MG63 (cell line): ENCODE results near the gene MIDN. TPM values are rescaled to one million over a fixed set of nuclear protein-coding genes. Genes with fewer than 3 reads are reported as not detected.

Source experiments
- DNase-seq: peaks from one replicate; pipeline ENCODE4 v3.0.0-alpha.2; 2020
- H3K27me3 ChIP-seq: fragments of 250-450 bp; sonication (Bioruptor Pico); 2 replicates; pipeline ENCODE4 v1.5.1; 2020; ENCODE audit warnings: mild to moderate bottlenecking, moderate library complexity
- H3K36me3 ChIP-seq: fragments of 250-450 bp; sonication (Bioruptor Pico); 2 replicates; pipeline ENCODE4 v1.5.1; 2020; ENCODE audit warnings: mild to moderate bottlenecking, moderate library complexity
- H3K4me3 ChIP-seq: fragments of 250-450 bp; sonication (Bioruptor Pico); 2 replicates; pipeline ENCODE4 v1.5.1; 2020; ENCODE audit warnings: mild to moderate bottlenecking, moderate library complexity
- H3K9me3 ChIP-seq: fragments of 250-450 bp; sonication (Bioruptor Pico); 2 replicates; pipeline ENCODE4 v1.5.1; 2020; ENCODE audit warnings: mild to moderate bottlenecking, moderate library complexity
- total RNA-seq: library from RNA; depleted of rRNA; stranded (reverse); fragments of >200 nt; shearing (Covaris generic); gene quantifications from 2 replicates; pipeline ENCODE4 v1.2.3, GENCODE V29; 2014; ENCODE audit warnings: low replicate concordance

MIDN gene
- total RNA-seq, 1 experiment from 2014 or later, result 5.7 TPM

- no peak for DNase-seq
- no peak overlapping the region for H3K4me3 ChIP-seq
- peaks cover 7% of the 10 kb centered on the region for H3K36me3 ChIP-seq
- no peaks in the 10 kb centered on the region for H3K27me3 ChIP-seq
- H3K9me3 ChIP-seq, result no peaks in the 10 kb centered on the region
These were observed 29.4 kb upstream of the MIDN start for GRCh38 chr19:1218751-1219567.

GRCh38 chr19:1219786-1220476 is 28.5 kb upstream of the MIDN start:
- Histone ChIP-seq H3K4me3 (no peak overlapping the region), H3K9me3 (no peaks in the 10 kb centered on the region), H3K36me3 (peaks cover 5% of the 10 kb centered on the region), H3K27me3 (no peaks in the 10 kb centered on the region)
- no peak for DNase-seq

GRCh38 chr19:1220477-1220930 is 27.9 kb upstream of the MIDN start:
- DNase-seq, result no peak
- no peaks in the 10 kb centered on the region for H3K9me3 ChIP-seq
- no peak overlapping the region for H3K4me3 ChIP-seq
- peaks cover 5% of the 10 kb centered on the region for H3K36me3 ChIP-seq
- H3K27me3 ChIP-seq, result no peaks in the 10 kb centered on the region

- H3K4me3 ChIP-seq, result no peak overlapping the region
- H3K36me3 ChIP-seq, result peaks cover 5% of the 10 kb centered on the region
- H3K27me3 ChIP-seq, result no peaks in the 10 kb centered on the region
- no peaks in the 10 kb centered on the region for H3K9me3 ChIP-seq
- no peak for DNase-seq
These were observed 27.1 kb upstream of the MIDN start for GRCh38 chr19:1220976-1221903.

- DNase-seq, result no peak
- Histone ChIP-seq H3K36me3 (peaks cover 5% of the 10 kb centered on the region), H3K27me3 (no peaks in the 10 kb centered on the region), H3K4me3 (no peak overlapping the region), H3K9me3 (no peaks in the 10 kb centered on the region)
These were observed 26.5 kb upstream of the MIDN start for GRCh38 chr19:1221904-1222255.

GRCh38 chr19:1222394-1222793 is 26.0 kb upstream of the MIDN start:
- H3K27me3 ChIP-seq, result no peaks in the 10 kb centered on the region
- no peak for DNase-seq
- peaks cover 5% of the 10 kb centered on the region for H3K36me3 ChIP-seq
- no peak overlapping the region for H3K4me3 ChIP-seq
- no peaks in the 10 kb centered on the region for H3K9me3 ChIP-seq

- Histone ChIP-seq H3K4me3 (no peak overlapping the region), H3K9me3 (no peaks in the 10 kb centered on the region), H3K36me3 (peaks cover 5% of the 10 kb centered on the region), H3K27me3 (no peaks in the 10 kb centered on the region)
- no peak for DNase-seq
These were observed 25.1 kb upstream of the MIDN start for GRCh38 chr19:1223018-1223855.

GRCh38 chr19:1224047-1224825 is 24.1 kb upstream of the MIDN start:
- DNase-seq, result no peak
- peaks cover 5% of the 10 kb centered on the region for H3K36me3 ChIP-seq
- H3K27me3 ChIP-seq, result no peaks in the 10 kb centered on the region
- no peak overlapping the region for H3K4me3 ChIP-seq
- no peaks in the 10 kb centered on the region for H3K9me3 ChIP-seq

- Histone ChIP-seq H3K27me3 (no peaks in the 10 kb centered on the region), H3K36me3 (peaks cover 5% of the 10 kb centered on the region), H3K4me3 (no peak overlapping the region), H3K9me3 (no peaks in the 10 kb centered on the region)
- DNase-seq, result no peak
These were observed 23.5 kb upstream of the MIDN start for GRCh38 chr19:1224847-1225246.

GRCh38 chr19:1225440-1226226 is 22.8 kb upstream of the MIDN start:
- Histone ChIP-seq H3K36me3 (peaks cover 5% of the 10 kb centered on the region), H3K4me3 (no peak overlapping the region)

GRCh38 chr19:1226227-1226518 is 22.2 kb upstream of the MIDN start:
- H3K27me3 ChIP-seq, result no peaks in the 10 kb centered on the region
- H3K4me3 ChIP-seq, result no peak overlapping the region
- no peaks in the 10 kb centered on the region for H3K9me3 ChIP-seq
- no peak for DNase-seq
- peaks cover 1% of the 10 kb centered on the region for H3K36me3 ChIP-seq

More at GRCh38 chr19:1225440-1226226, 22.8 kb upstream of the MIDN start:
- no peak for DNase-seq
- H3K27me3 ChIP-seq, result no peaks in the 10 kb centered on the region
- H3K9me3 ChIP-seq, result no peaks in the 10 kb centered on the region

GRCh38 chr19:1226522-1227303 is 21.7 kb upstream of the MIDN start:
- DNase-seq, result no peak
- Histone ChIP-seq H3K36me3 (no peaks in the 10 kb centered on the region; the same call in 1 of the 2 replicates), H3K27me3 (no peaks in the 10 kb centered on the region)

GRCh38 chr19:1227304-1228054 is 20.9 kb upstream of the MIDN start:
- no peak for DNase-seq
- H3K9me3 ChIP-seq, result no peaks in the 10 kb centered on the region
- H3K4me3 ChIP-seq, result no peak overlapping the region
- H3K36me3 ChIP-seq, result no peaks in the 10 kb centered on the region
- H3K27me3 ChIP-seq, result no peaks in the 10 kb centered on the region

More at GRCh38 chr19:1226522-1227303, 21.7 kb upstream of the MIDN start:
- no peaks in the 10 kb centered on the region for H3K9me3 ChIP-seq
- H3K4me3 ChIP-seq, result no peak overlapping the region
